Glutamatergic neuron (in vitro differentiated cells): ENCODE data around the gene NETO2. TPM values are rescaled to one million over a fixed set of nuclear protein-coding genes. Genes with fewer than 3 reads are reported as not detected.
"Not testable (repeated sequence)": the region's sequence is repeated elsewhere in the genome, so short reads cannot be mapped to it uniquely, and the experiment has no call there.

Experiments used
- DNase-seq: peaks from one replicate; pipeline ENCODE4 v3.0.0; 2022
- H3K27ac Mint-ChIP-seq: one replicate; pipeline ENCODE4 v1.8.0; 2020; ENCODE audit warnings: mild to moderate bottlenecking, mixed read lengths, inconsistent platforms; ENCODE audit not compliant: unreplicated experiment
- H3K27me3 Mint-ChIP-seq: one replicate; pipeline ENCODE4 v1.8.0; 2020; ENCODE audit warnings: mild to moderate bottlenecking, moderate library complexity, mixed read lengths, inconsistent platforms; ENCODE audit not compliant: unreplicated experiment
- H3K36me3 Mint-ChIP-seq: one replicate; pipeline ENCODE4 v1.8.0; 2020; ENCODE audit warnings: mild to moderate bottlenecking, mixed read lengths, inconsistent platforms; ENCODE audit not compliant: unreplicated experiment
- H3K4me1 Mint-ChIP-seq: one replicate; pipeline ENCODE4 v1.8.0; 2020; ENCODE audit warnings: mild to moderate bottlenecking, low read depth, mixed read lengths, inconsistent platforms; ENCODE audit not compliant: unreplicated experiment
- H3K4me3 Mint-ChIP-seq: one replicate; pipeline ENCODE4 v1.8.0; 2020; ENCODE audit warnings: mild to moderate bottlenecking, mixed read lengths, inconsistent platforms; ENCODE audit not compliant: unreplicated experiment
- H3K9me3 Mint-ChIP-seq: one replicate; pipeline ENCODE4 v1.8.0; 2020; ENCODE audit warnings: mild to moderate bottlenecking, moderate library complexity, mixed read lengths, inconsistent platforms; ENCODE audit not compliant: unreplicated experiment
- CTCF ChIP-seq: fragments of 200-600 bp; sonication (generic); IDR thresholded peaks from one replicate; pipeline ENCODE4 v1.5.0; 2021; ENCODE audit not compliant: partially characterized antibody, unreplicated experiment
- total RNA-seq: library from RNA; stranded (reverse); fragmentation: NEBNext Ultra II Directional; extraction: Animal tissue kit (Norgen Biotek cat#: 25700); gene quantifications from one replicate; pipeline ENCODE4 v1.2.1, GENCODE V29; 2021; ENCODE audit not compliant: unreplicated experiment

NETO2 gene
- total RNA-seq, 1 donor from 2014 or later, result 26.3 TPM

DNA sequence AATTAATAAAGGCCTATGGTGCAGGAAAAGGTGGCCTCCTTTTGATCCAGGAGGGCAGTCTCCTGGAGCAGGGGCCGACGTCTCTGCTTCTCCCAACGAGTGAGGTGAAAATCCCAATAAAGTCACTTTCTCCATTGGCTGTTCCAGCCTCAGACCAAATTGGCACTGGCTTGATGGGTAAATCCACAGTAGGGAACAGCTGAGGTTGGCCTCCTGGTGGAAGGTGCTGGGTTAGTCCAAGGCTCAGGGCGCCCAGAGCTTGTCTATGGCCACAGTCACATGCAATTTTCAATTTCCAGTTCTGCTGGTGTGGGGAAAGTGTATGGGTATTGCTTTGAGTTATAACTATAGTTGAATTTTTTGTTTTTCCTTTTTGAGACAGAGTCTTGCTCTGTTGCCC lies 79.0 kb downstream of the NETO2 start:
- Mint-ChIP-seq H3K27ac (no peak overlapping the region), H3K9me3 (peaks cover under 1% of the 10 kb centered on the region), H3K4me3 (no peak overlapping the region), H3K36me3 (peaks cover 4% of the 10 kb centered on the region), H3K27me3 (peaks cover 3% of the 10 kb centered on the region), H3K4me1 (no peaks in the 10 kb centered on the region)
- DNase-seq, result no peak
- no peak for TF ChIP-seq CTCF

GRCh38 chr16:47063011-47063724 lies 80.6 kb downstream of the NETO2 start:
- H3K27ac Mint-ChIP-seq, result no peak overlapping the region

DNA sequence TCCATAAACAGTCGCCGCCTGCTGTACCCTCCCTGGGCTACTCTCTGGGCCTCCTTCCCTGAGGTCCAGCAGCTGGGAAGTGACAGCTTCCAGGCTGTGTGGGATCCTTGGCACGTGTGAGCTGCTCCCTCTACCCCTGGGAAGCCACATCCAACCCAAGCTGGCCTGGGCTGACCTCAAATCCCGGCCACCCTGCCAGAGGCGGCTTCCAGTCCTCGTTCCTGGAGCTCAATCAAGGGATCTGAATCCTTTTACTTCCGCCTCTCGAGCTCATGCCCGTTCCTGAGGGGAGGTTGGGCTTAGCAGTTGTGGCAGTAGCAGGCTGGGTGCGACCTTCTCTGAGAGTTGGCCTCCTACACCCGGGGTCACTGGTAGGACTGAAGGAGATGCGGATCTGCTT lies 82.5 kb downstream of the NETO2 start:
- no peak for DNase-seq
- Mint-ChIP-seq H3K36me3 (peaks cover 4% of the 10 kb centered on the region), H3K27ac (no peak overlapping the region), H3K4me3 (no peak overlapping the region), H3K27me3 (peaks cover 3% of the 10 kb centered on the region), H3K4me1 (no peaks in the 10 kb centered on the region), H3K9me3 (no peaks in the 10 kb centered on the region)
- TF ChIP-seq CTCF, result no peak

More at GRCh38 chr16:47063011-47063724, 80.6 kb downstream of the NETO2 start:
- Mint-ChIP-seq H3K4me1 (no peaks in the 10 kb centered on the region), H3K9me3 (no peaks in the 10 kb centered on the region), H3K27me3 (peaks cover 3% of the 10 kb centered on the region), H3K36me3 (peaks cover 4% of the 10 kb centered on the region), H3K4me3 (no peak overlapping the region)
- no peak for DNase-seq
- TF ChIP-seq CTCF, result no peak

GRCh38 chr16:47060596-47060995 lies 83.1 kb downstream of the NETO2 start:
- peaks cover 4% of the 10 kb centered on the region for H3K36me3 Mint-ChIP-seq
- no peak overlapping the region for H3K27ac Mint-ChIP-seq
- peaks cover 3% of the 10 kb centered on the region for H3K27me3 Mint-ChIP-seq
- H3K4me3 Mint-ChIP-seq, result no peak overlapping the region
- DNase-seq, result no peak
- no peaks in the 10 kb centered on the region for H3K9me3 Mint-ChIP-seq
- TF ChIP-seq CTCF, result no peak
- H3K4me1 Mint-ChIP-seq, result no peaks in the 10 kb centered on the region

DNA sequence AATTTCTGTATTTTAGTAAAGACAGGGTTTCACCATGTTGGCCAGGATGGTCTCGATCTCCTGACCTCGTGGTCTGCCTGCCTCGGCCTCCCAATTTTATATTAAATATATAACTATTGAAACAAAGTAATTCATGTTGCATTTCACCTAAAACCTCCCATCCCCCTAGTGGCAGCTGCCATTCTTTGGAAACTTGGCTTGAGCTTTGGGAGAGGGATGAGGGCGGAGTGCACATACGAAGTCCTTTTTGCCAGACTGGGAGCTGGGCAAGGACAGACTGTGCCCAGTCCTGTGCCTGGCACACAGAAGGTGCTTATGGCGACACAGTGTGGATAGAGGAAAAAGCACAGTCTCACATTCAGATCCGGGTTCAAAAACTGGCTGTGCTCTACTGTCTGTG lies 83.8 kb downstream of the NETO2 start:
- Mint-ChIP-seq H3K9me3 (no peaks in the 10 kb centered on the region), H3K27me3 (peaks cover 3% of the 10 kb centered on the region), H3K4me1 (no peaks in the 10 kb centered on the region), H3K4me3 (no peak overlapping the region), H3K27ac (no peak overlapping the region), H3K36me3 (peaks cover 4% of the 10 kb centered on the region)
- TF ChIP-seq CTCF, result no peak
- DNase-seq, result no peak

DNA sequence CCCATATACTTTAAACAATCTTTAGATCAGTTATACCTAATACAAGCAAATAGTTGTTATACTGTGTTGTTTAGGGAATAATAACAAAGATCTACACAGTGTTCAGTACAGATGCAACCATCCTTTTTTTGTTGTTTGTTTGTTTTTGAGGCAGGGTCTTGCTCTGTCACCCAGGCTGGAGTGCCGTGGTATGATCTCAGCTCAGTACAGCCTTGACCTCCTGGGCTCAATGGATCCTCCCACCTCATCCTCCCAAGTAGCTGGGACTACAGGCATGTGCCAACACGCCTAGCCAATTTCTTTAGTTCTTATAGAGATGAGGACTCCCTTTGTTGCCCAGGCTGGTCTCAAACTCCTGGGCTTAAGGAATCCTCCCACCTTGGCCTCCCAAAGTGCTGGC lies 84.6 kb downstream of the NETO2 start:
- H3K4me3 Mint-ChIP-seq, H3K9me3 Mint-ChIP-seq, DNase-seq, H3K36me3 Mint-ChIP-seq, H3K4me1 Mint-ChIP-seq, H3K27ac Mint-ChIP-seq, H3K27me3 Mint-ChIP-seq: not testable (repeated sequence)
